ELF-1 (cell line): ENCODE results near the gene CADM1.
A peak's percentile ranks its signal among the peaks of the same experiment; 100 is the strongest.

ENCODE experiments used
- DNase-seq: peaks from one replicate; pipeline ENCODE4 v3.0.0-alpha.2; 2016; ENCODE audit warnings: low read depth, low spot score

The CADM1 gene

DNA sequence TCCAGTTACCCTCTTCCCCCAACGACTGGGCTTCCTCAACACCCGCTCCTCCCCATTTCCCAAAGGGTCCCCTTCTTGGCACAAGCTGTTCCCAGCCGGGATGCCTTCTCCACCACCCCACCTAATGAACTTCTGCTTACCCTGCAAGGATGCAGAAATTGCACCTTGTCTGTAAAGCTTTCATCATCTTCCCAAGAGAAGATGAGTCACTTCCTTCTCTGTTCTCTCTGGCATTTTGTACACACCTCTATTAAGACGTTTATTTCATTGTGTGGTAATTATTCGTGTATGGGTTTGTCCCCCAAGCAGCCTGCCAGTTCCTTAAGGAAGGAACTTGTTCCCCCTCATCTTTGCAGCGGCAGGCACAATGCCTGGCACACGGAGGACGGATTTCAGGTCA lies 351.1 kb downstream of the CADM1 start:
- no peak for DNase-seq

DNA sequence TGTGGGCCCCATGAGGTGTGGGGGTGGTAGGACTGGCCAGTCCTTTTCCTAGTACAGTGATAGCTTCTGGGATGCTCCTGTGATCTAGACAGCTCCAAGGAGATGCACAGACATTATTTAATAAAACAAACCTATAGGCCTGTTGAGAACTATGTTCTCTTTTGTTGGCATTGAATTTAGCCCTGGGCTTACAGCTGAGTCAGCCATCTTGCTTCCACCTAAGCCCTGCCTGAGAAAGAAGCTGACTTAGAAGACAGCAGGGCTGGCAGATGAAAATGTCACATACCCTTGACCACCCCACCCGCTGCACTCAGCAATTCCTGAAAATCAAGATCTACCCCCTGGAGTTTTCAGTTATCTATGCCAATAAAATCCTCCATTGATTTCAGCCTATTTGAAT lies 353.2 kb downstream of the CADM1 start:
- no peak for DNase-seq

DNA sequence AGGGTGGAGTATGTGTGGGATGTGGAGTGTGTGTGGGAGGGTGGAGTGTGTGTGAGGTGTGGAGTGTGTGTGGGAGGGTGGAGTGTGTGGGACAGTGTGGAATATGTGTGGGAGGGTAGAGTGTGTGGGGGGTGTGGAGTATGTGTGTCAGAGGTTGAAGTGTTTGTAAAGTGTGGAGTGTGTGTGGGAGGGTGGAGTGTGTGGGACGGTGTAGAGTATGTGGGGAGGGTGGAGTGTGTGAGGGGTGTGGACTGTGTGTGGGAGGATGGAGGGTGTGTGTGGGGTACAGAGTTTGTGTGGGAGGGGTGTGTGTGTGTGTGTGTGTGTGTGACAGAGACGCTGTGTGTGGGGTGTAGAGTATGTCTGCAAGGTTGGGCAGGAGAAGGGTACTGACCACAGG lies 355.5 kb downstream of the CADM1 start:
- no peak for DNase-seq

DNA sequence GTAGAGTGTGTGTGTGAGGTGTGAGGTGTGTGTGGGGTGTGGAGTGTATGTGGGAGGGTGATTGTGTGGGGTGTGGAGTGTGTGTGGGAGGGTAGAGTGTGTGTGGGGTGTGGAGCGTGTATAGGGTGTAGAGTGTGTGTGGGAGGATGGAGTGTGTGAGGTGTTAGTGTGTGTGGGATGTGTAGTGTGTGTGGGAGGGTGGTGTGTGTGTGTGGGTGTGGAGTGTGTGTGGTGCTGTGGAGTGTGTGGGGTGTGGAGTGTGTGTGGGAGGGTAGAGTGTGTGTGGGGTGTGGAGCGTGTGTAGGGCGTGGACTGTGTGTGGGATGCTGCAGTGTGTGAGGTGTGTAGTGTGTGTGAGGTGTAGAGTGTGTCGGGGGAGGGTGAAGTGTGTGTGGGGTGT lies 356.1 kb downstream of the CADM1 start:
- DNase-seq: no peak

DNA sequence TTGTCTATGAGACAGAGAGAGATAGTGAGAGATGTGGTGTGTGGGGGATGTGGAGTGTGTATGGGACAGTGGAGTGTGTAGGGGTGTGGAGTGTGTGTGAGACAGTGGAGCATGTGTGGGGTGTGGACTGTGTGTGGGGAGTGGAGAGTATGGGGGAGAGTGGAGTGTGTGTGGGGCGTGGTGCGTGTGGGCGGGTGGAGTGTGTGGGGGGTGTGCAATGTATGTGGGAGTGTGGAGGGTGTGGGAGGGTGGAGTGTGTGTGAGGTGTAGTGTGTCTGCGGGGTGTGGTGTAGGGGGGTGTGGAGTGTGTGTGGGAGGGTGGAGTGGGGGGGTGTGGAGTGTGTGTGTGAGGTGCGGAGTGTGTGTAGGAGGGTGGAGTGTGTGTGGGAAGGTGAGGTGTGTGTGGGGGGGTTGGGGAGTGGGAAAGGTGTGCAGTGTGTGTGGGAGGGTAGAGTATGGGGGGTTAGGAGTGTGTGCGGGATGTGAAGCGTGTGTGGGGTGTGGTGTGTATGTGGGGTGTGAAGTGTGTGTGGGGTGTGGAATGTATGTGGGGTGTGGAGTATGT lies 356.9 kb downstream of the CADM1 start:
- DNase-seq: no peak

DNA sequence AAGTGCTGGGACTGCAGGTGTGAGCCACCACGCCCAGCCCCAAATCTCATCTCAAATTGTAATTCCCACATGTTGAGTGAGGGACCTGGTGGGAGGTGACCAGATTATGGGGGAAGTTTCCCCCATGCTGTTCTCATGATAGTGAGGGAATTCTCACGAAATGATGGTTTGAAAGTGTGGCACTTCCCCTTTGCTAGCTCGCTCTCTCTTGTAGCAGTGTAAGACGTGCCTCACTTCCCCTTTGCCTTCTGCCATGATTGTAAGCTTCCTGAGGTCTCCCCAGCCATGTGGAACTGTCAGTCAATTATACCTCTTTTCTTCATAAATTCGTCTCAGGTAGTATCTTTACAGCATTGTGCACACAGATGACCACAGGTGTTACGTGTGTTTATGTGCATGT lies 357.8 kb downstream of the CADM1 start:
- DNase-seq: no peak

DNA sequence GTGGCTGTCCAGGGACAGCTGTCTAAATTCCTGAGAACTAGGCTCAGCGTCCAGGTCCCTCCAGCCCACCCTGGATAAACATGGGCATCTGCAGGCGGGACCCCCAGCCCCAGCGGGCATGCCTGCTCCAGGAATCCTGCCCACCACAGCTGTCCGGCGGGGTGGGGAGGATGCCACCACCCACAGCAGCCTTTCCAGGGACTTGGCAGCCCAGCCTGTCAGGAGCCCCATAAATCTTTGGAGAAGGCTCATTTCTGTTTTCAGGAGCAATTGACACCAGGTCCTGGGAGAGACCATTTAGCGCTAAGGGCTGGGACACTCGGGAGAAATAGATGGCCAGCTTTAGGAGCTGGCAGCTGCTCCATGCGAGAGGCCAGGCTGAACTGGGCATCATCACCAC lies 358.9 kb downstream of the CADM1 start:
- no peak for DNase-seq

DNA sequence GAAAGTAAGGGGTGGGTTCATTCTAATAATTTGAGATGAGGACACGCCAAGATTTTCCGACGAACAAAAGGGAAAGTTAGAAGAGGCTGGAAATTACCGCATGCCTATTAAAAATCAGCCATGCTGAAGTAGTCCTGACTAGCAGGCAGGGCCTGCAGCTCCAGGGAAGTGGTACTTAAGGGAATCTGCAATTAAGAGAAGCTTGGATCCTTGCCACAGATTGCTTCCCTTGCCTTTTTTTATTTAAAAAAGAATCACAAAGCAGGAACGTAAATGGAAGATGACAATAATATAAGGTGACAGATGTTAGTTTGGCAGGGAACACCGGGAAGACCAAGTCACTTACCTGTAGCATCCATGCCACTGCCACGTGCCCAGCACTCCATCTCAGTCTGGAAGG lies 359.3 kb downstream of the CADM1 start:
- DNase-seq: no peak

DNA sequence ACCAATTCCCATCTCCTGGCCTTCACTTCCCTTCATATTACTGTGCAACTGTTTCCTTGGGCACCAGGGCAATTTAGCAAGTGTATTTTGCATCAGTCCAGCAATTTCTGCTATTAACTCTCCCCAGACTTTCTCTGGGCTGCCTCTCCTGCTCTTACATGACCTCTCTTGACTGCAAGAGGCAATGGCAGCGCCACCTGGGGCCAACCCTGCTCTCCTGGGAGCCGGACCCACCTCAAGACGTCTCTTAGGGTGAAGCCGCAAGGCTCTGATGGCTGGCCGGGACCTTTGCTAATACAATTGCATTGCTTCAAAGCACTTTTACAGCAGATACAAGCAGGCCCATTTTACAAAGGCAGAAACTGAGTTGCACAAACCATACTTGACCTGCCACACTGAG lies 360.2 kb downstream of the CADM1 start:
- no peak for DNase-seq

DNA sequence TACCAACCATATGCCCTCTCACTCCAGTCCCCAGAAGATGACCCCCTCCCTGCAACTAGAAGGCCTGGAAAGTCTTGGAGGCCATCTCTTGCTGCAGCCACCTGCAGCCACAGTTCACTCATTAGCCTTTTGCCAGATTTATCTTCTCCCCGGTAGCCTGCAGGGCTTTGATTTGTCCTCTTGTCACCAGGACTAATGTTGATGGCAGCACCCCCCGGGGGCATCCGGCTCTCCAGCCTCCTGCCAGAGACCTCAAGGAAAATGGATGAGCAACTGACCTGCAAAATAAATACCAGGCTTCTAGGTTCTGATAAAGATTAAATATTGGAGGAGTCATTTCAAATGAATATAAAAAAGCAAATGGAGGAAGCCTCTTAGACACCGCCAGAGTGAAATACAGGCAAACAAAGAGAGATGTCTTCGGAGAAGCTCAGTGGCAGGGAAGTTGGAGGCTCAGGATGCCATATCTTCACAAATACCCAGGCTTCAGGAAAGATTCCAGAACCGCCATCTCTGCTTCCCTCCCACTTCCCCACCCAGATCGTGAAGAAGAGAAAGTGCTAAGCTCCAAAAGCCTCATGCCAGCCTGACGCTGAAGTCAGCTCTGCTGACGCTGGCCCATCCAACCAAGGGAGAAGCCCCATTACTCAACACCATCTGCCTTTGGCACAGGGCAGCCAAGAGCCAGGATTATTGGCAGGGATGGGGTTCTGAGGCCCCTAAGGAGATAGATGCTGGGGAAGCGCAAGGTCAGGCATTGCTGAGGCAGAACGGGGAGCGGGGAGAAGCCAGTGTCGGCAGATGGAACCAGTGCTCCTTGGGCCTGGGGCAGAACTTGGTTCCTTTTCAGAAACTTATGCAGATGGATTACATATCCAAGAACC lies 362.7 kb downstream of the CADM1 start:
- DNase-seq: peak; percentile 47

DNA sequence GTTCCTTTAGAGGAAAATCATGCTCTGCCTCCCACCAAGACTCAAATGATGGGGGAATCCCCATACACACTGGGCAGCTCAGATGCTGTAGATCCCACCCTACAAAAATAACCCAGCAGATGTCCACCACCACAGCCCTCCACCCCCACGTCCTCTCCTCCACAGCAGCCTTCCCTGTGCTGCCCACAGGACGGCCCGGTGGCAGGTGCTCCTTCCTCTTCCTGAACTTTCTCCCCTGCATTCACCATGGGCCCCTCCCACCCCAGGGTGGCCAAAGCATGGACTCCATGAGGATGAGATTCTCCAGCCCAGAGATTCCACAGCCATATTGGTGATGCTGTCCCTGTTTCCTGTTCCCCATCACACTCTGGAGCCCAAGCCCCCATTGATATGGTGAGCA lies 368.3 kb downstream of the CADM1 start:
- DNase-seq: no peak

DNA sequence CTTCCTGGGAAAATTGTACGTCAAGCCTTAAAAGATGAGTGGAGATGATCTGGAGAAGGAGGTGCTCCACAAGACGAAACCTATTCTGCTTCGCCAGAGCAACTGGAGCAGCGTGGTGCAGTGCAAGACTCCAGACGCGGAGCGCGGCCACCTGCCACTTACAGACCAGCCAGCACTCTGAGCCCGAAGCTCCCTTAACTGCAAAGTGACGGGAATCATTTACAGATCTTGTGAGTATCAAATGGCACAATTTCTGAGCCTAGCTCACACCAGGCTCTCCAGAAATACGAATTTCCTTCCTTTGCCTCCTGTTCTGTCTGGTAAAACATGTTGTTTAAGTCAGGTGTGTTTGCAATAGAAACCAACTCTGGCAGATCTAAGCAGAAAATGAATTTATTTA lies 369.3 kb downstream of the CADM1 start:
- no peak for DNase-seq

DNA sequence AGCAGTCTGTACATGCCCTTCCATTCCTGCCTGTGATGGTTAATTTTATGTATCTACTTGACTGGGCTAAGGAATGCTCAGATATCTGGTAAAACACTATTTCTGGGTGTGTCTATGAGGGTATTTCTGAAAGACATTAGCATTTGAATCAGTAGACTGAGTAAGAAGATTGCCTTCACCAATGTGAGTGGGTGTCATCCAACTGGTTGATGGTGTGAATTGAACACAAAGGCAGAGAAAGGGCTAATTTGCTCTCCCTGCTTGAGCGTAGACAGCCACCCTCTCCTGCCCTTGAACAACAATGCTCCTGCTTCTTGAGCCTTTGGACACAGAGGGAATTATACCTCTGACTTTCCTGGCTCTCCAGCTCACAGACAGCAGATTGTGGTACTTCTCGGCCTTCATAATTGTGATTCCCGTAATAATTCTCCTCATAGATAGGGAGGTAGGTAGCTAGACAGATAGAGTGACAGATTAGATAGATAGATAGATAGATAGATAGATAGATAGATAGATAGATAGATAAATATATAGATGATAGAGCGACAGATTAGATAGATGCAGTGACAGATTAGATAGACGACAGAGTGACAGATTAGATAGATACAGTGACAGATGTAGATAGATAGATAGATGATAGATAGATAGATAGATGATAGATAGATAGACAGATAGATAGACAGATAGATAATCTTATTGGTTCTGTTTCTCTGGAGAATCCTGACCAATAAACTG lies 370.6 kb downstream of the CADM1 start:
- DNase-seq: no peak

DNA sequence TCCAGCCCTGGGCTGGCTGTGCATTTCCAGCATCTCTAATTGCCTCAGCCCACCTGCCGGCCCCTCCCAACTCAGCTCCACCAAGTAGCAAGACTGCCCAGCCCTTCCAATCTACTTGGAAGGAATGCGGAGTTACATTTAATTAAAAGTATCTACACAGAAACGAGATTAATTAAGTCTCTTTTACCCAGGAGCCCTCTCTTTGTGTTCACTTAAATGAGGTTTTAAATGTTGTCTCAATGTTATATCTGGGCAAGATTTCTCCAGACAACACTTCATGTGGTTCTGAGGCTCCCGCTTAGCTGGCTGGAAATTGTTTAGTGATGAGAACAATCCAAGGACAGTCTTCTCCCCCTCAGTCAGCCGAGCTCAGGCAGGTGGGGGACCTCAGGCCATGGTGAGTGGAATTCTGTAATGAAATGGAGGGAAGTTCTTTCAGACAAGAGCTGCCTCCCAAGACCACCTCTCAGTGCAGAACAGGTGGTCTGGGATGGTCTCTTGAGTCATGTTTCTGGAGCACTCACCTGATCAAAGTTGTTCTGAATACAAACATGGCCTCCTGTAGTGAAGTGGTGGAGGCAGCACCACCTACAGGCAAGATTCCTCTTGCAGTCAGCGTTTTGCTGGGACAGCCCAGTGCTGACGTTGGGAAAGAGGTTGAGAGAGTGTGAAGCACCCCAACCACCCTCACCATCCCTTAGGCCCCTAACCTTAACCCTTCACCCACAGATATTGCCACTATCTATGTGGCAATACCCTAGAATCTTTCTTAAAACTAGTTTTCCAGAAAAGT lies 371.6 kb downstream of the CADM1 start:
- DNase-seq: peak; percentile 12

DNA sequence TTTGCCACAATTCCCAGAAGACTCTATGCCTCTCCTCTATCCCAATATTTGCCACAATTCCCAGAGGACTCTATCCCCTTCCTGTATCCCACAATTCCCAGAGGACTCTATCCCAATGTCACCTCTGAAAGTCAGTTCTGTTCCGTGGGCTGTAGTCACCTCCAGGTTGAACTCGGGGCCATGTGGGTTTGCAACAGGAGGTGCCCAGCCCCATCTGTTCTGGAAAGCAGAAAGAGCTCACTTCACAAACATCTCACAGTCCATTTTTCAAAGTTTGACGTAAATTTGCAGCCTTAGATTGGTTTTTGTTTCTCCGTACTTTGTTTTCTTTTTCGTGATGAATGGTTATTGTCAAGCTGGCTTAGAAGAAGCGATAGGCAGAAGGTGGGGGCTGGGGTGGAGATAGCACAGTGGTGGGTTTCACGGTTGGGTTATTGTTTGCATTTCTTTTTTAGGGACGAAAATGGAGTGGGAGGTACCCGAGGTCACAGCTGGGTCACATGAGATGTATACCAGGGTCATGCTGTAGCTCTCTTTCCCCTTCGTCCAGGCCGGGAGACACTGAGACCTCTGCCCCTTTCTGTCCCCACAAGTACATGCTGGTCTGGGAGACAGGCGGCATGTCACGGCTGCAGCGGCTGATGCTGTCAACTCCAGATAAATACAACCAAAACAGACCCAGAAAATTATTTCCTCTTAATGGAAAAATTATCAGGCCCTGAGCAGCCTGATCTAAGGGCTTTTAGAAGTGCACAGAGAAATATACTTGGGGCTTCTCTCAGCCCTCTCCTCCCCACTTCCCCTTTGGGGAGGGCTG lies 374.5 kb downstream of the CADM1 start:
- no peak for DNase-seq

DNA sequence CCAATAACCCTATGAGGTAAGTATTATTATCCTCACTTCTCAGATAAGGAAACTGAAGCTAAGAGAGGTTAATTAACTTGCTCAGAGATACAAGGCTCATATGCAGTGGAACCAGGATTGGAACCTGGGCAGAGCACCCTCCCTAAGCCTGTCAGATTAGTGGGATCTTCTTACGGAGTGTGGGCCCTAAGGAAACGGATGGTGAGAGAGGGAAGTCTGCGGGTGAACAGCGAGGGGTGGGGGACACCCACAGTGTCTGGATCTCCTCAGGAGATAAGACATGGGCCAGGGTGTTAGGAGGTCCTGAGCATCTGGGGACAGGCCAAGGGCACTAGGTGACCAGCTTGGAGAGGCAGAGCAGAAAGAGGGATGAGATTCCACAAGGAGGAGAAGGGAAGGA lies 376.0 kb downstream of the CADM1 start:
- DNase-seq: no peak

DNA sequence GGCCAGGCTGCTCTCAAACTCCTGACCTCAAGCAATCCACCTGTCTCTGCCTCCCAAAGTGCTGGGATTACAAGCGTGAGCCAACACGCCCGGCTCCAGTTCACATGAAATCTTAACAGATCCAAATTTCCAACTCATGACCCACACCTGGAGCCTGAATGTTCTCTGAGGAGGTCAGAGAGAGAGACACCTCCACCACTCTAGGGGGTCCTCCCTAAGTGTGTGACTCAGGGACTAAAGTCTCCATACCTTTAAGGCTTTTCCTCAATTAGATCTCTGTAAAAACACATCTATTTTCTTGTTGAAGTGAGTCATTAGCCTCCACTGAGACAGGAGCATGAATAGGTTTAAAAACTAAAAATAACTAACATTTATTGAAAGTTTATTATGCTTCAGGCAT lies 376.4 kb downstream of the CADM1 start:
- DNase-seq: no peak

DNA sequence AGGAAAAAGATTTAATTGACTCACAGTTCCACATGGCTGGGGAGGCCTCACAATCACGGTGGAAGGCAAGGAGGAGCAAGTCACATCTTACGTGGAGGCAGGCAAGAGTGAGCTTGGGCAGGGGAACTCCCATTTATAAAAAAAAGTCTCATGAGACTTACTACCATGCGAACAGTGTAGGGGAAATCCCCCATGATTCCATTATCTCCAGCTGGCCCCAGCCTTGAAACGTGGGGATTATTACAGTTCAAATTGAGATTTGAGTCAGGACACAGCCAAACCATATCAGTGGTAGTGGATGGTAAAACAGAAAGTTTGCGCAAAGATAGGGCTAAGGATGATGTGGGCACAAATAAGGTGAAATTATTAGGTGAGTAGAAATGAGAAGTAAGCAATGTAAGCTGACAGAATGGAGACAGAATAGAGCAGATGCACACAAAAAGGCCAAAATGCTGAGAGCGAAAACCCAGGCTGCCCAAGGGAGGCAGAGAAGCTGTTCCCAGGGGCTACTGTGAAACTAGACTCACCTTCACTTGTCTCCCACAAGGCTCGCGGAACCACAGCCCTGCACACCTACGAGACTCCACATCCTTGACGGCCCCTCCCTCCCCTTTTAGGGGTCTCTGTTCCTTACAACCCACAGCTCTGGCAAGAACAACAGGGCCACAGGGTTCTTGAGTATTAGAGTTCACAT lies 377.6 kb downstream of the CADM1 start:
- no peak for DNase-seq

DNA sequence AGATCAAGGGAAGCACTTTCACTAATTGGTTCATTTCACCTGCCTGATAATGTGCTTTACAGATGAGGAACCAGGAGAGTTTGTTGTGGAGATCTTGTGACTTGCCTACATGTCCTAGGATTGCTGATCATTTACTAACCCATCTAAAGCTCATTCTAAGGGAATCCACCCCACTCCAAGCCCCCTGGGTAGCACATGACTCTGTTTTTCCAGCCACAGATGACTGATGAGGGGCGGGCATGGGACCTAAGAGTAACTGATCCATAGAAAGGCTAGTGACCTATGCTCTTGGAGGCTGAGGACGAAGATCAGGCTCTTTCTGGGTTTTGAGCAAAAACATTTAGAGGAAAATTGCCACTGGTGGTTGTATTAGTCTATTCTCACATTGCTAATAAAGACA lies 378.1 kb downstream of the CADM1 start:
- no peak for DNase-seq

DNA sequence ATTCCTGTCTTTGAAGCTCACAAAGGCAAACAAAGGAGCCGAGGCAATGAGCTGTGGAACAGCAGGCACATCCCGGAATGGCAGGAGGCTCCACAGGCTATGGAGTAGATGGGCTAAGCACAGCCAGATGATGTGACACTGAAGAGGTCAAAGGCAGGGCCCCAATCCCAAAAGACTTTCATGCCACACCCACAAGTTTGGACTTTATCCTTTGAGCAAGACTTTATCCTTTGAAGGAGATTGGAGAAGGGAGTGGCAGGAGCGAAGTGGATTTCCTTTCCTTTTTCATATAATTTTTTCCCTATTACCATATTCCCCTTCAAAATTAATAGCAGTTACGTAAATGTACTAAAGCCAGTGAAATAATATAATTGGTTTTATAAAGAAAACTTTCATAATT lies 379.4 kb downstream of the CADM1 start:
- DNase-seq: no peak

DNA sequence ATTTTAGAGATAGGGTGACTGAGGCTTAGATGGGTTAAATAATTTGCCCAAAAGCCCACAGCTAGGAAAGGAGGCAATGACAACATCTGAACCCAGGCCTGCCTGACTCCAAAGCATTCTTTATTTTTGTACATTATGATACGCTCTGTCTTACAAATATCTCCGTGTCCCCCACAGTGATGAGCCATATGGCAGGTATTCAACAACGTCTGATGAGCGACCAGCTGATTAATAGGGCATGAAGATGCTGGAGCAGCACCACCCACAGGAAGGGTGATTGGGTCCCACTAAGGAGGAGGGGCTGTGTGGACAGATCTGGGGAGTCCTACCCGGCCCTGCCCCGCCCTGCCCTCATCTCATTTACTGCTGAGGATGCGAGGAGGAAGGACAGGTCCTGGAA lies 380.6 kb downstream of the CADM1 start:
- no peak for DNase-seq
